LHCN-M2 (cell line): ENCODE measurements around the gene CHRDL2. TPM values are rescaled to one million over a fixed set of nuclear protein-coding genes. Genes with fewer than 3 reads are reported as not detected.
A peak's percentile ranks its signal among the peaks of the same experiment; 100 is the strongest.
"Not testable (repeated sequence)": the region's sequence is repeated elsewhere in the genome, so short reads cannot be mapped to it uniquely, and the experiment has no call there.

Experiments
- DNase-seq: peaks from one replicate; pipeline ENCODE4 v3.0.0-alpha.2; 2012; ENCODE audit warnings: low read depth
- total RNA-seq: library from RNA; depleted of rRNA; stranded (reverse); fragments of >200 nt; gene quantifications from 2 replicates; pipeline ENCODE4 v1.2.3, GENCODE V29; 2014; rRNA removed

Gene CHRDL2
- total RNA-seq, 1 experiment from 2014 or later = not detected

GRCh38 chr11:74672332-74672955, 58.8 kb downstream of the CHRDL2 start:
- DNase-seq = no peak

- DNase-seq = peak; percentile 81
These were observed 59.6 kb downstream of the CHRDL2 start for GRCh38 chr11:74671520-74672196.

DNA sequence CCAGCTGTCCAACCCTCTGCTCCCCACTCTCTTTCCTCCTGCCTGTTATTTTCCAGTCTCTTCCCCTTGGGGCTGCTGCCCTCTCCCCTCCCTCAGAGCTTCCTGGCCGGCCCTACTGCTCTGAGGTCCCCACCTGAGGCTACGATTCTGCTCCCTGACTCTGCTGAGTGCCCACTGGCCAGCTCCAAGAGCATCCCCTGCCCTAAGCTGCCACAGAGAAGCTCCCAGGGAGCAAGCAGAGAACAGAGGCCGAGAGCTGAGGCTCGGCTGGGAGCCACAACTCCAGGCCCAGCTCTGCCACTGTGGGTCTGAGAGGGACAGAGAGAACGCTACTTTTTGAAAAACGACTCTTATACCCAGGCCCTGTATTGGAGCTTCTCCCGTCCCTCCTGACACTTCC, 61.1 kb downstream of the CHRDL2 start:
- DNase-seq = no peak

- no peak for DNase-seq
These were observed 61.7 kb downstream of the CHRDL2 start for GRCh38 chr11:74669211-74670160.

- no peak for DNase-seq
These were observed 67.9 kb downstream of the CHRDL2 start for GRCh38 chr11:74663315-74663714.

GRCh38 chr11:74662487-74663103, 68.6 kb downstream of the CHRDL2 start:
- DNase-seq = no peak

DNA sequence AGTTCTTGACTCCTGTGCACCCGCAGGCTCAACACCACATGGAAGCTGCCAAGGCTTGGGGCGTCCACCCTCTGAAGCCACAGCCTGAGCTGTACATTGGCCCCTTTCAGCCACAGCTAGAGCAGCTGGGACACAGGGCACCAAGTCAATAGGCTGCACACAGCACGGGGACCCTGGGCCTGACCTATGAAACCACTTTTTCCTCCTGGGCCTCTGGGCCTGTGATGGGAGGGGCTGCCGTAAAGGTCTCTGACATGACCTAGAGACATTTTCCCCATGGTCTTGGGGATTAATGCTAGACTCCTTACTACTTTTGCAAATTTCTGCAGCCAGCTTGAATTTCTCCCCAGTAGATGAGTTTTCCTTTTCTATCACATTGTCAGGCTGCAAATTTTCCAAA, 72.1 kb downstream of the CHRDL2 start:
- DNase-seq = not testable (repeated sequence)

DNA sequence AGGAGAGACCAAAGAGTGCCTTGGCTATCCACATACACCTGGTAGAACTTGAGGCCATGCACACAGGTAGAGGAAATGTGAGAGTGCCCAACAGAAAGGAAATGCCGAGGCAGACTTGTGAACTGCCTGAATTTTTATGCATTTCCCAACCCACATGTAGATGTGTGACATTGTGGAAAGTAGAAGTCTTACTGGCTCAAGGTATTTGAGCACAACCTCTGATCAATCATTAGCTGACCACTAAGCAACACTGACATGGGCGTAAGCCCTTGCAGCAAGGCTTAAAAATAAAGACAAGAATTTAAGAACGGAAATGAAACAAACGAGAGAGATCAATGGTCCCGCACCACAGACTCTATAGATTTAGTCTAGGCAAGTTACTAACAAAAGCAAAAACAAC, 76.2 kb downstream of the CHRDL2 start:
- DNase-seq = no peak

GRCh38 chr11:74650498-74650897, 80.7 kb downstream of the CHRDL2 start:
- peak; percentile 49 for DNase-seq

GRCh38 chr11:74648894-74649293, 82.3 kb downstream of the CHRDL2 start:
- no peak for DNase-seq

- DNase-seq = no peak
These were observed 83.4 kb downstream of the CHRDL2 start for GRCh38 chr11:74647831-74648230.

- DNase-seq = peak; percentile 31
These were observed 83.8 kb downstream of the CHRDL2 start for GRCh38 chr11:74647404-74647803.

- no peak for DNase-seq
These were observed 84.3 kb downstream of the CHRDL2 start for GRCh38 chr11:74646954-74647353.

Other genes with a start within 250 kb of the CHRDL2 start
- 1.2 and 4.8 TPM in 2 replicates for gene LIPT2, start 237.7 kb downstream of the CHRDL2 start, total RNA-seq
- 21.9 and 24.5 TPM in 2 replicates for gene POLD3, start 138.8 kb downstream of the CHRDL2 start, total RNA-seq
- 11.8 and 14.9 TPM in 2 replicates for gene RNF169, start 17.4 kb upstream of the CHRDL2 start, total RNA-seq
- gene XRRA1, start 217.7 kb upstream of the CHRDL2 start, total RNA-seq = 17.8 and 20.2 TPM in 2 replicates
- 23.9 and 60.1 TPM in 2 replicates for gene SPCS2, start 217.8 kb upstream of the CHRDL2 start, total RNA-seq